HuH-7 (cell line): ENCODE data around the gene PCAT6.
"Not testable (repeated sequence)": the region's sequence is repeated elsewhere in the genome, so short reads cannot be mapped to it uniquely, and the experiment has no call there.

ENCODE experiments used
- DNase-seq: peaks from one replicate; pipeline ENCODE4 v3.0.0; 2011; ENCODE audit warnings: low spot score

PCAT6 gene

DNA sequence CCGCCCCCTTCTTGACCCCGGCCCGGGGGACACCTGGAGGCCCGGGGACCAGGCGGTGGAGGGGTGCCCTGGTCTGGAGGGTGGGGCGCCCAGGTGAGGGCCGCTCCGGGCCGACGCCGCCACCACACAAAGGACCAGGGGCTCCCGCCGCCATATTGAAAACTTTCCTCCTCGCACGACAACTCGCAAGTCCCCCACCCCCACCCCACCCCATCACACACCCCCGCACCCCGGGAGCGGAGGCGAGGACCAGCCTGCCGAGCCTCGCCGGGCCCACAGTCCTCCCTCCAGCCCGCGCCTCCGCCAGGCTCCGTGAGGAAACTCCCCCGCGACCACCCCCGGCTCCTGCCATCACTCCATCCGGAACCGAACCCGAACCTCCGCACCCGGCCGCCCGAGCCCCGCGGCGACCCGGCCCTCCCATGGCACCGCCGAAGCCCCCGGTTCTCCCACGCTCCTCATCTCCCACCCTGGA lies 3.3 kb upstream of the PCAT6 start:
- peak; percentile 64 for DNase-seq

DNA sequence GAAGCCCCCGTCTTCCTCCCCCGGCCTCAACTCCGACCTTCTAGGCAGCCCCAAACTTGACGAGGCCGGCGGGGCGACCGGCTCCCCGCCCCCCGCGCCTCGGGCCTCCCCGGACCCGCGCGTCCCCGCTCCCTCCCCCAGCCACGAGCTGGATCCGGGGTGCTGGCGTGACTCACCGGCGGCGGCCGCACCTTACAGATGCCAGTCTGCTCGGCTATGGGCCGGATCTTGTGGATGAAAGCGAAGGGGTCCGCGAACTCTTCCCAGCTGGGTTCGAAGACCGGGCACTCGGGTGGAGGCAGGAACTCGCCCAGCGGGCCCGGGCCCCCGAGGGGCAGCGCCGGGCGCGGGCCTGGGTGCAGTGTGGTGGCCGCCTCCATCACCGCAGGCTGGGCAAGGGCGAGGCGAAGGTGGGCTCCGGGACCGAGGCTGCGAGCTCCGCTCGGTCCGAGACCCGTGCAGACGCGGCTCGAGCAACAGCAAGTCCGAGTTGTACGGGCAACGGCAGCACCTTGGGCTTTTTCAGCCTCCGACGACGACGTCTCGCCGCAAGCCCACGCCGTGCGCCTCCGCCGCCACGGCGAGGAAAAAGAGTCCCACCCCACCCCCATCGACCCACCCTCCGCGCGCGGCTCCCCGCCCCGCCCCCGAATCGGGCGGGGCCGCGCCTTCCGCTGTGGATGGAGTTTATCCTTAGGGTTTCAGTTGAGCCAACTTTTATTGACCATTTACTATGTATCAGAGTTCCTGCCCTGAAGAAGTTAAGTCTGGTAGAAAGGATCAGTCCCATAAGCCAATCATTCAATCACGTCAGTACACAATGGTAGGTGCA lies 2.6 kb upstream of the PCAT6 start, which contains the start of gene KDM5B:
TSS of gene KDM5B (minus strand) at position 496 of the 832 bp plus-strand sequence. CDS start at position 380, 116 bp downstream.
- DNase-seq: peak; percentile 70

DNA sequence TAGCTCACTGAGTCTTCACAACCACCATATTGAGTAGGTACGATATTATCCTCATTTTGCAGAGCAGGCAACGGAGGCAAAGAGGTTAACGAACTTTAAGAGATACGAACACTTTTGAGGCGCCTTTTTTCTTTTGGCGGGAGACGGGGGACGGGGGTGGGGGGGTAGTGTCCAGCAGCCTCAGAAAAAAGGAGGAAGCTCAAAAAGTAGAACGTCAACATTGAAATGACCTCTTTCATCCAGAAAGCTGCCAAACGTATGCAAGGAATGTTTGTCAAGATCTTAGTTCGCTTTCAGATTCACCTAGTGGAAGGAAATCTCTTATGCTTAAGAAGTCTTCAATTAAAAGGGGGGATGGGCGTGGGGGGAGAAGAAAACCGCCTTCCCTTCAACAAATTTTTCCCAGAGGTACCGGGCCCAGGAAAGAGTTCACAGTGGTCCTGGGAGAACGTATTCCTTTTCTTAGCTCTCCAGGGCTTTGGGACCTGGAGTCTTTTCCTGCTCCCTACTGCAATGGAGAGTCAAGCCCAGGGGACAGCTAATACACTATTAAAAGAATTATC lies 1.1 kb upstream of the PCAT6 start:
- no peak for DNase-seq

DNA sequence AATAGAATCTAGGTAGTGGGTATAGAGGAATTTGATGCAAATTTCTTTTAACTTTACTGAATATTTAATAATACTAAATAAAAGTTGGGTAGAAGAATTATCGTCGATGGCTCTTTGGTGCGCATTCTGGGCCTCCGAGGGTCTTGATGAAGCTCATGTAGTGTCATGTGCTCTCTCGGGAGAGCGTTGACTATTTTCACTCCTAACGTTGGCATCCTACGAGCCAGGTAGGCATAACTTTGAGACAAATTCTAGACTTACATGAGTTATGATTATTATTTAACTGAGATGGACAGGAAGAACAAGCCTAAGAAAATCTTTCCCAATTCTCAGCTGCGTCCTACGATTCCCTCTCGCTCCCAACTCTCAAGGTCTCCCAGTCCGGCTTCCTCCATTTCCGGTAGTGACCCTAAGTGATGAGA lies 550 bp upstream of the PCAT6 start:
- DNase-seq: no peak

DNA sequence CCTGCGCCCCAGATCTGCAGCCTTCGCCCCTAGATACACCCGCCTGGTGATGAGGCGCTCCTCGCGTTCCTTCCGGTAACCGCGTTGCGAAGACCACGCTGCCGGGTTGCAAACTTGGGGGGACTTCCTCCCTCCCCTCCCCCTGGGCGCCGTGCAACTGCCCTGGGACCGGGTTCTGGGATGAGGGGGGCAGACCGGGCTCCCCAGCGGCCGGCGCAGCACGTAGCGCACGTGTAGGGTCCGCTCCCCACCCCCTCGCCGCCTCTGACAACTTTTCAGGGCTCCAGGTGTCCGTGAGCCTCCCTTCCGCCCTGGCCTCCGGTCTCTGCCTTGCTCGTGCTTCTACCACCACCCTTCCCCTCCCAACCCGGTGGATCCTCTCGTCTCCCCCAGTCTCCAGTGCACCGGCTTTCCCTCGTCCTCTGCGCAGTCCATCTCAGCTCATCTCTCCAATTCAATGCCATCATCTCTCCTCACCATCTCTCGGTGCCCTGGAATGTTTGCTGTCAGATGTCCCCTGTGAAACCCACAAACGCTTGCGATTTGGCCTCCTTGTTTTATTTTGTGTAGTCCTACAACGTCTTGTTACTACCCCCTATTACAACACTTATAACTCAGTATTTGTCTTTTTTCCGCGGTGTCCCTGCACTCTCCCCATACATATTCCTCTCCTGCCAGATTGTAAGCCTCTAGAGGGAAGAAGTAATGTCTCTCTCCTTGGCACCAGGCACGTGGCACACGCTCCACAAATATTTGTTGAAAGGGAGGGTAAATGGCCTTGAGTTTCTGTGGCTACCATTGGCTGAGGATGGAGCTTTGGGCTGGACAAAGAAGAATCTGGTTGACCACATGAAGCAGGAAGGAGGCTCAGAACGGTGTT lies 782 bp downstream of the PCAT6 start:
- no peak for DNase-seq

DNA sequence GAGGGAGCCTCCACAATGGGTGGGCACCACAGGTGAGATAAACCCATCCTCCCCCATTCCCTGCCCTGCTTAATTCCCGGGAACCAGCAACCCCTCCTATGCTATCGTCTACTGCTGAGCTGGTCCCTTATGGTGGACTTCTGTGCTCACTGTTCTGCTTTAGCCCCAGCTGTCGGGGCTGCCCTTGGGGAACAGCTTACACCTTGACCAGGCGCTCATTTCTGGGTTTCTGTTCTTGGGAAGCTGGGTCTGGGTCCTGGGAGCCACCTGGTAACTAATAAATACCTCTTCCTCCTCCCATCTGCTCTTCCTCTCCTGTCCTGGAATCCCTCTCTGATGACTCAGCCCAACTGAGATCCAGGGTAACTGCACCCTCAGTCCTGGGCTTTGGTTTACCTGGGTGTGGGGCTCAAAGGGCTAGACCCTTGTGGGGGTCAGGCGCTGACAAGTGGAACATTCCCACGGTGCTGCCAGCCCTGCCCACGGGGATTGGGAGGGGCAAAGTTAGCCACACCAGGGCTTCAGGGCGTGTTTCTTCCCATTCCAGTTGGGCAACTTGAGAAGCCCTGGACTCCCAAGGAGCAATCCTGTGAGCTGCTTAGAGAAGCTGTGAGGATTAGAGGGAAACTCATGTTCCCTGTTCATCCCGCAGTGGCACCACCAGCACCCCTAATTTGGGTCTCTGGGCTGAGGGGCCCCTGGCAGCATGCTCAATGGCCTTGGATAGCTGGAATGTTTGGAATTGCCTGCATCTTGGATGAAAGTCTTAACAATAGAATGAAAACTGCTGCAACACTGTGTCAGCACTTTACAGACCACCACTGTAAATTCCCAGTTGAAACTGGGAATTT lies 1.6 kb downstream of the PCAT6 start:
- DNase-seq: no peak

DNA sequence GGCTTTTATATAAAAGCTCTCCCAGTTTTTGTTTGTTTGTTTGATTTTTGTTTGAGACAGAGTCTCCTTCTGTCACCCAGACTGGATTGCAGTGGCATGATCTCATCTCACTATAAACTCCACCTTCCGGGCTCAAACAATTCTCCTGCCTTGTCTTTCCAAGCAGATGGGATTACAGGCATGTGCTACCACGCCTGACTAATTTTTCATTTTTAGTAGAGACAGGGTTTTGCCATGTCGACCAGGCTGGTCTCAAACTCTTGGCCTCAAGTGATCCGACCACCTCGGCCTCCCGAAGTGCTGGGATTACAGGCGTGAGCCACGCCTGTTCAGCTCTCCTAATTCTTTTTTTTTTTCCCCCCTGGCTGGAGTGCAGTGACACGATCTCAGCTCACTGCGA lies 4.4 kb downstream of the PCAT6 start:
- DNase-seq: no peak

DNA sequence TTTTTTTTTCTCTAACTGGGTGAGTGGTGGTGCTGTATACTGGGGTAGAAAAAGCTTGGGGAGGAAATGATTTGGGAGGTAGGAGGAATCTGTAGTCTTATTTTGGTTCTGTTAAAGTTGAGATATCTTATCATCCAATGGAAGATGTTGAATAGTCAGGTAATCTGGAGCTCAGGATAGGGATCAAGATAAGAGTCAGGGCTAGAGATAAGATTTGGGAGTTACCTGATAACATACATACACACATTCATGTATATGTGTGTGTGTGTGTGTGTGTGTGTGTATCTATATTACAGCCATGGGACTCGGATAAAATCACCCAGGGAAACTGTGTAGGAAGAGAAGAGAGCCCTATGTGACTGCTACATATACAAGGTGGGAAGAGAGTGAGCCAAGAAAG lies 8.1 kb downstream of the PCAT6 start:
- DNase-seq: no peak

DNA sequence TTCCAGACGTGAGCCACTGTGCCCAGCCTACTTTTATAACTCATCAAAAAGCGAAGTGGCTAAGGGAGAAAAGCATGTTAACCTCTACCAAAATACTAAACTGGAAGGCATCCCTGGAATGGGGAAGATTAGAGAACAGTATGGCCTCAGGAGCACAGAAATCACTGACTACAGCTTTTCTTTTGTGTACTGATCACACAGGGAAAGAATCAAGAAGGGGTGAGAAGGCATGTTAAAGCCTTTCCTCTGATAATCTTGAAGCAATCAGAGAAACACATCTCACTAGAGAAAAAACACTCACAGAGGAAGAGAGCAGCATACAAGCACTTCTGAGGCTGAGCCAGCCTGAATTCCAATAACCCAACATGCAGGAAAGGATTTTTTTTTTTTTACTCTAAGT lies 10.7 kb downstream of the PCAT6 start:
- DNase-seq: no peak

DNA sequence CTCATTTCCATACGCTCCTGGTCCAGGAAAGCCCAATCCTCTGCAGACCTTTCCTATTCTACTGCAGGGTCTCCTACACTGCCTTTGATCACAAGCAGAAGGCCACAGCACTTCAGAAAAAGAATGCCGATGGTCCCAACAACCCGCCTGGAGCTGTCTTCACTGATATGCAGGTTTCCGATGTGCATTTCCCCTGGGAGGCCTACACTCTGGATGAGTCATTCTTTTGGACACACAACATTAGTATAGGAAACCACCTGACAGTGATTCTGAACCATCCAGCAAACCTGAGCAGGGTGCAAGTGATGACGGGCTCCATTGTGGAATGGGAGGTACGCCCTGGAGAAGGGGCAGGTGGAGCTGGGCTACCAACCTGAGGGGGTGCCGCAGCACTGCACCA lies 15.0 kb downstream of the PCAT6 start:
- DNase-seq: no peak

DNA sequence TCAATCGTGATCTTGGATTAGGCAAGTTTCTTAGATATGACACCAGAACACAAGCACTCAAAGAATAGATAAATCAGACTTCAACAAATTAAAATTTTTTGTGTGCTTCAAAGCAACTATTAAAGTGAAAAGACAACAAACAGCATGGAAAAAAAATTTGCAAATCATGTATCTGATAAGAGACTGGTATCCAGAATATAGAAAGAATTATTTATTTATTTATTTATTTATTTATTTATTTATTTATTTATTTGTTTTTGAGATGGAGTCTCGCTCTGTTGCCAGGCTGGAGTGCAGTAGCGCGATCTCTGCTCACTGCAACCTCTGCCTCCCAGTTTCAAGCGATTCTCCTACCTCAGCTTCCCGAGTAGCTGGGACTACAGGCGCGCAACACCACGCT lies 18.5 kb downstream of the PCAT6 start:
- DNase-seq: not testable (repeated sequence)

DNA sequence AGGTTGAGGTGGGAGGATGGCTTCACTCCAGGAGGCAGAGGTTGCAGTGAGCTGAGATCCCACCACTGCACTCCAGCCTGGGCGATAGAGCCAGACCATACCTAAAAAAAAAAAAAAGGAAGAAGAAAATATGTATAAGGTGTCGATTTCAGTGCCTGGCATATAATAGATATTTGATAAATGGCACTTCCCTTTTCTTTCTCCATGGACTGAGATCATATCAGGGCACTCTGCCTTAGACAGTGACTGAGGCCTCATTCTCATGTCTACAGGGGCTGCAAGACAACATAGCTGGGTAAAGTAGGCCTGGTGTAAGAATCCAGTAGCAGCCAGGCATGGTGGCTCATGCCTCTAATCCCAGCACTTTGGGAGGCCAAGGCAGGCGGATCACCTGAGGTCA lies 21.2 kb downstream of the PCAT6 start:
- DNase-seq: no peak

DNA sequence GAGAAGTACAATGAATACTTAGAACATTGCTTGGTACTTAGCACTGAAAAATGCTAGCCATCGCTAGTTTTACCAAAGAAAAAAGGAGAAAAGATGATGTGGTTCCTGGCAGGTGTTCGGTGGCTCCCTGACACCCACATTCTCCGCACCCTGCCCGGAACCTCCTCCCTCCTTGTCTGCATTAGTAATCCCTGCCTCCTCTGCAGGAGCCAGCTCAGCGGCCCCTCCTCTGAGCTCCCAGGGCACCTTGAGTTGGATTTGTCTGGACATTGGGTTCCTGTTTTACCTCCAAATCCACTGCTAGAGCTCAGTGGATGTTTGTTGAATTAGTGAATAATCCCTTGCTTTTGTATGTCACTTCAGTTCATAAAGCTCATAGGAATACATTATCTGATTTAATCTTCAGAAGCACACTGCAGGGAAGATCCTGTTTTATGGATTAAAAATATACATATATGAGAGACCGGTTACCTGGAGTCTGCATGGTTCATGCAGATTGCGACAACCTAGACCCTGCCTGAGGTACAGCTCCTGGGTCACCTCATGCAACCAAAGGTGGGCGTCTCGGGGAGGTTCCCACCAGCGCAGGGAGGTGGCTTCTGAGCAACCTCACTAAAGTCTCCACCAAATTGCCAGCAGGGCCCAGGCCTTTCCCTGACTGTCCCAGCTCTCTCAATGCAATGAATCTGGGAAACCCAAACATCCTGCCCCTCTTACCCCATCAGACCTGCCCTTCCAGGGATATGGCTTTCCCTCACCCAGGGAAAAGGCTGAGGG lies 24.2 kb downstream of the PCAT6 start:
- DNase-seq: no peak

DNA sequence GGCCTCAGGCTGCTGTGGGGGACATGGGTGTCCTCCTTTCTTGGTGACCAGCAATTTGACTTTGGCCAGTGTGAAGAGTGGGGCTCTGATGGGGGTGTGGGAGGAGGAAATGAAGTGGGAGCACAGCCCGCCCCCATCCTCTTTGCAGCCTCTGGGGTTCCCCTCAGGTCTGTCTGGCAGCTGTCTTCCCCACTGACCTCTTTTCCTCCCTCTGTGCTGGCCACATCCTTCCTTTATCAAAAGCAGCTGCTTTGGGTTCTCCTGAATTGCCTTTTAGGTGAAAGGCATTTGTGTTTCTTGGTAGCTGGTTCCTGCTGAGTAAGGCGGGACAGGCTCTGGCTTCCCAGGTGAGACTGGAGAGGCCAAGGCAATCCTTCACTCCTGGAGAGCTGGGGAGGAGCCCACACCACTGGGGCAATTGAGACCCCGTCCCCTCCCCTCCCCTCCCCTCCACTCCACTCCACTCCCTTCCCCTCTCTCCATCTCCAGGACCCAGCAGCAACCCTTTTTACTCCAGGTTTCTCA lies 24.9 kb downstream of the PCAT6 start:
- DNase-seq: no peak

DNA sequence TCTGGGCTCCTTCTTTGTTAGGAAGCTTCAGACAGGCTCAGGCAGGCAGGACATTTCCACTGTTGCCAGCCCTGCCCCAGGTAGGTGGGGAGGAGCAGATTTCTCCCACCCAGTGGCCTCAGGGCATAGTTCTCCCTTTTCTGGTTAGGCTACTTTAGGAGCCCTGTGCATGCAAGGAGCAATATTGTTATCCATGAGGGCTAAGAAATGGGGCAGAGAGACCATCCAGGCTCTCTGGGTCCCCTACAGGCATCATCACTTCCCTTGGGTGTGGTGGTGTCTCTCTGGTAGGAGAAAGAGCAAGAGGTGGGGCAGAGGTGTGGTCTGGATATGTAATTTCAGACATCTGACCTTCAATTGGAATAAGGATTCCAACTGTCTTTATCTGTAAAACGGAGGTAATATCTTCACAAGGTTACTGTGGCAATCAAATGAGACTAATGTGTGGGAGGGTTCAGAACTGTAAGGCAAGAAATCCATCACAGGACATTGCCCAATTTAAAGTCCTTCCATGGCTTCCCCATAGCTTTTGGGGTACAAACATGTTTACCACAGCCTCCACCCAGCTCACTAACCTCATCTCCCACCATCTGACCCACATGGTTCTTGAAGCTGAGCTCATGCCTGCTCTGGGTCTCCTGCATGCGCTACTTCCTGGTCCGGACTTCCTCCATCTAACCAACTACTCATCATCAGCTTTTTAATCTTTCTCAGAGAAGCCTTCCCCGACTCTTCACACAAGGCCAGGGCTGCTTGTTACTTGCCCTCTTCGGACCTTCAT lies 26.1 kb downstream of the PCAT6 start:
- no peak for DNase-seq

DNA sequence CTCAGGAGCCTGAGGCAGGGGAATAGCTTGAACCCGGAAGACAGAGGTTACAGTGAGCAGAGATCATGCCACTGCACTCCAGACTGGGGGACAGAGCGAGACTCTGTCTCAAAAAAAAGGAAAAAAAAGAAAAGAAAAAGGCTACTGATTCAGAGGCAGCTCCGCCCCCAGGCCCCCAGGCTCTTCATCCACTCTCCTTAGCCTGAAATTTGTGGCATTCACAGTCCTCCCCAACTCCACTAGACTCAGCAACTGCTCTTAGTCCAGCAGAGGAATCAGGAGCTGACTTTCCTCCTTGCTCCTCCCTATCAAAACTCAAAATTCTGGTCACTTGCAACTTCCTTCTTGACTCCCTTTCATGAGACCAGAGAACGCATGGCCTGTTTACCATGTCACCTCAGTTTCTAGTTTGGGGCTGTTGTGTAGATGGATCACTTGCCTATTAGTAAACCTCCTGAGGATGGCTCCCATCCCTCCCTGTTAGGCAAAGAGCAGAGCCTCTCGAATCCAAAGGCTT lies 27.1 kb downstream of the PCAT6 start:
- no peak for DNase-seq

DNA sequence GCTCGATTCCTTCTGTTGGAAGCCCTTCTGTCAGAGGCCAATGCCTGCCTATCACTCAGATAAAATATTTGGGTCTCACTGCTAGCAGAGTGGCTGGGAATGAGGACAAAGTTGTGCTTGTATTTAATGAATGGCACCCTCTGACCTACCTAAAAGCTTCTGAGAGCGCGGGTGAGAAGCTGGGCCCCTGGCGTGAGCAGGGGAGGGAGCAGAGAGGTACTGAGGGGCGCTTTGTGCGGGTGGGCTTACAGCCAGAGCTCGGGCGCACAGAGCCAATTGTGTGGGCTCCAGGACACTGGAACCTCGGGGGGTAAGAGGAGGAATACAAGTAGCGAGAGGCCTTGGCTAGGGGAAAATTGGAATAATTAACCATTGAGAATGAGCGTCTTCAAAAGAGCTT lies 32.3 kb downstream of the PCAT6 start:
- no peak for DNase-seq

DNA sequence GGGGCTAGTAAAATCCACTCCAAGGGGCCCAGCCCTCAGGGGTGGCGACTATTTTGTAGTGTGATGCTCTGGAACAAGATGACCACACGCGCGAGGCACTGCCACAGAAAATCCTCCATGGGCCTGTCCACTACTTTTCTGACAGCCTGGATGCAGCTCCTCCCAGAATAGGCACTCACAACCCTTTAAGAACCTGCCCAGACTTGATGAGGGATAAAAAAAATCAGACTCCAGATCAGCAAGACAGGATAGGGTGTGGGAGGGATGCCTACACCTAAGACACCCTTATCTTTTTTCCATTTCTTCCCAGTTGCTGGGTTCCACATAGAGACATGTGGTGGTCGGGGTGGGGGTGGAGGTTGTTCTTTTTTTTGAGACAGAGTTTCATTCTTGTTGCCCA lies 33.5 kb downstream of the PCAT6 start:
- no peak for DNase-seq

DNA sequence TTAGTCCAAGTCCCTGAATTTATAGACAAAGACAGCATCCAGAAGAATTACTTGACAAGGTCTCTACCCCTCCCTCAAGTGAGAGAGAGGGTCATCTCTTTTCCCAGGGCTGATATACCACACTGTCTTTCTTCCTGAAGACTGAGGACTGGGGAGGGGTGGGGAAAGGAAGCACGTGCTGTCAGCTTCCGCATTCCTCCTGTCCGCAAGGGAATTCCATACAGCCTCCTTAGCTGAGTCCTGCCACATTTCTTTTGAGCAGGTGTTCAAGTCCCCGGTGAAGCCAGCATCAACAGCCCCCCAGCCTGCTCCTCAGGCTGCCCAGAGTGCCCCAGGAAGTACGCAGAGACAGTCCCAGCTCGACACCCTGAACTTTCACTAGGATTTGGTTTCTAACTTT lies 34.2 kb downstream of the PCAT6 start:
- DNase-seq: no peak

DNA sequence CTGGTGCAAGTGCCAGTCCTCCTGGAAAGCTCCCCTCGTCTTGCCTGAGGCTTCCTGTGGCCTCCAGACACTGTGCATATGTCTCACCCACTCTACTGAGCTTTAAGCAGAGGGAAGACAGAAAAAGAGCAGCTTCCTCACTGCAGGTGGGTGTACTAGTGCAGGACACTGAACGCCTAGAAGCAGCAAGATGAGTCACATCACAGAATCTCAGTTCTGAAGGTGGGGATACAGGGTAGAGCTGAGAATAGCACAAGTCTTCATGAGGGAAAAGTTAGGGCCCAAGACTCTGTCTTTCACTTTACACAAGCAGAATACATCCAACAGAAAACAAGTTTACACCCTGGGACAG lies 37.4 kb downstream of the PCAT6 start:
- DNase-seq: no peak
